ENCODE data around the gene FBXO41. TPM values are rescaled to one million over a fixed set of nuclear protein-coding genes. Genes with fewer than 3 reads are reported as not detected.

FBXO41 gene
- total RNA-seq, 1 donor from 2014 or later = 10.1 TPM

GRCh38 chr2:73283545-73284295, 558 bp downstream of the FBXO41 start:
- Histone ChIP-seq H3K9ac (ENCODE audit: low read length) (peak overlapping the region; percentile 71), H3K4me1 (ENCODE audit: insufficient read depth, low read length) (peaks cover 4% of the 10 kb centered on the region), H2AFZ (ENCODE audit: low read depth, low read length) (peak overlapping the region; percentile 81), H3K4me3 (ENCODE audit: insufficient read depth, low read depth, low read length) (peak overlapping the region; percentile 60), H3K27me3 (ENCODE audit: insufficient read depth, low read length) (peaks cover 34% of the 10 kb centered on the region), H3K4me2 (ENCODE audit: low read length) (peak overlapping the region; percentile 90), H3K36me3 (ENCODE audit: insufficient read depth, low read length) (no peaks in the 10 kb centered on the region), H3K27ac (ENCODE audit: low read depth, low read length) (no peak overlapping the region), H4K20me1 (ENCODE audit: insufficient read depth, low read length) (peaks cover 15% of the 10 kb centered on the region), H3K79me2 (ENCODE audit: insufficient read depth, low read length) (no peaks in the 10 kb centered on the region), H3K9me3 (ENCODE audit: insufficient read depth, low read depth, low read length) (no peaks in the 10 kb centered on the region)
- Mint-ChIP-seq H3K27me3 (ENCODE audit: low read depth, unreplicated experiment) (peaks cover 32% of the 10 kb centered on the region), H3K4me1 (ENCODE audit: low read depth, unreplicated experiment) (no peaks in the 10 kb centered on the region), H3K27ac (ENCODE audit: unreplicated experiment) (peak overlapping the region; percentile 17), H3K36me3 (ENCODE audit: low read depth, unreplicated experiment) (no peaks in the 10 kb centered on the region), H3K9me3 (ENCODE audit: unreplicated experiment) (peaks cover 2% of the 10 kb centered on the region), H3K4me3 (ENCODE audit: unreplicated experiment) (peak overlapping the region; percentile 91)
- FAIRE-seq = no peak
- TF ChIP-seq EZH2 (IDR thresholded peaks at IDR 0.05; ENCODE audit: insufficient read depth, low read length) (peak; percentile 5), CTCF (IDR thresholded peaks at IDR 0.05; ENCODE audit: insufficient read depth, low read depth, low read length) (no peak)
- no peak for DNase-seq (ENCODE audit: low read depth)

GRCh38 chr2:73282924-73283544, 1.2 kb downstream of the FBXO41 start:
- Histone ChIP-seq H3K4me2 (ENCODE audit: low read length) (peak overlapping the region; percentile 90), H3K4me1 (ENCODE audit: insufficient read depth, low read length) (peaks cover 4% of the 10 kb centered on the region), H3K27ac (ENCODE audit: low read depth, low read length) (no peak overlapping the region), H4K20me1 (ENCODE audit: insufficient read depth, low read length) (peaks cover 18% of the 10 kb centered on the region), H2AFZ (ENCODE audit: low read depth, low read length) (no peak overlapping the region), H3K9me3 (ENCODE audit: insufficient read depth, low read depth, low read length) (no peaks in the 10 kb centered on the region), H3K9ac (ENCODE audit: low read length) (no peak overlapping the region), H3K79me2 (ENCODE audit: insufficient read depth, low read length) (no peaks in the 10 kb centered on the region), H3K36me3 (ENCODE audit: insufficient read depth, low read length) (no peaks in the 10 kb centered on the region), H3K4me3 (ENCODE audit: insufficient read depth, low read depth, low read length) (peak overlapping the region; percentile 60), H3K27me3 (ENCODE audit: insufficient read depth, low read length) (peaks cover 28% of the 10 kb centered on the region)
- peak overlapping the region; percentile 17 for H3K27ac Mint-ChIP-seq (ENCODE audit: unreplicated experiment)
- peaks cover 25% of the 10 kb centered on the region for H3K27me3 Mint-ChIP-seq (ENCODE audit: low read depth, unreplicated experiment)
- H3K4me1 Mint-ChIP-seq (ENCODE audit: low read depth, unreplicated experiment) = no peaks in the 10 kb centered on the region
- FAIRE-seq = no peak
- no peaks in the 10 kb centered on the region for H3K36me3 Mint-ChIP-seq (ENCODE audit: low read depth, unreplicated experiment)
- peaks cover 2% of the 10 kb centered on the region for H3K9me3 Mint-ChIP-seq (ENCODE audit: unreplicated experiment)
- DNase-seq (ENCODE audit: low read depth) = no peak
- H3K4me3 Mint-ChIP-seq (ENCODE audit: unreplicated experiment) = peak overlapping the region; percentile 91
- TF ChIP-seq EZH2 (IDR thresholded peaks at IDR 0.05; ENCODE audit: insufficient read depth, low read length) = no peak
- TF ChIP-seq CTCF (IDR thresholded peaks at IDR 0.05; ENCODE audit: insufficient read depth, low read depth, low read length) = no peak

GRCh38 chr2:73281244-73281643, 3.0 kb downstream of the FBXO41 start:
- Histone ChIP-seq H3K79me2 (ENCODE audit: insufficient read depth, low read length) (no peaks in the 10 kb centered on the region), H3K9ac (ENCODE audit: low read length) (no peak overlapping the region), H3K36me3 (ENCODE audit: insufficient read depth, low read length) (no peaks in the 10 kb centered on the region), H3K27me3 (ENCODE audit: insufficient read depth, low read length) (peaks cover 12% of the 10 kb centered on the region), H2AFZ (ENCODE audit: low read depth, low read length) (no peak overlapping the region), H3K27ac (ENCODE audit: low read depth, low read length) (no peak overlapping the region), H3K4me3 (ENCODE audit: insufficient read depth, low read depth, low read length) (no peak overlapping the region), H3K9me3 (ENCODE audit: insufficient read depth, low read depth, low read length) (no peaks in the 10 kb centered on the region), H4K20me1 (ENCODE audit: insufficient read depth, low read length) (peaks cover 22% of the 10 kb centered on the region), H3K4me1 (ENCODE audit: insufficient read depth, low read length) (peaks cover 4% of the 10 kb centered on the region), H3K4me2 (ENCODE audit: low read length) (no peak overlapping the region)
- Mint-ChIP-seq H3K4me3 (ENCODE audit: unreplicated experiment) (no peak overlapping the region), H3K36me3 (ENCODE audit: low read depth, unreplicated experiment) (peaks cover 6% of the 10 kb centered on the region), H3K9me3 (ENCODE audit: unreplicated experiment) (peaks cover 2% of the 10 kb centered on the region), H3K4me1 (ENCODE audit: low read depth, unreplicated experiment) (no peaks in the 10 kb centered on the region), H3K27ac (ENCODE audit: unreplicated experiment) (no peak overlapping the region), H3K27me3 (ENCODE audit: low read depth, unreplicated experiment) (peaks cover 11% of the 10 kb centered on the region)
- TF ChIP-seq EZH2 (IDR thresholded peaks at IDR 0.05; ENCODE audit: insufficient read depth, low read length) (no peak), CTCF (IDR thresholded peaks at IDR 0.05; ENCODE audit: insufficient read depth, low read depth, low read length) (no peak)
- FAIRE-seq = no peak
- DNase-seq (ENCODE audit: low read depth) = no peak

Data from astrocyte (in vitro differentiated cells and primary cell).